ENCODE data around the gene MT1B. TPM values are rescaled to one million over a fixed set of nuclear protein-coding genes. Genes with fewer than 3 reads are reported as not detected.

Gene MT1B
- total and polyA plus RNA-seq, 2 of the 4 experiments (the other 2 are of a cell fraction) = not detected

GRCh38 chr16:56645838-56646237 lies 5.8 kb upstream of the MT1B start:
- no CpG with 5 or more reads among the region's 1 CpG for WGBS, 2 experiments (ENCODE audit: extremely low coverage in 2 of 2, insufficient read length in 1 of 2)
- Histone ChIP-seq H4K91ac (ENCODE audit: insufficient read depth, low read depth, low read length) (no peak overlapping the region), H3K9me1 (ENCODE audit: insufficient read depth, low read length) (0 out of 2 replicates have a peak, but pooled peaks cover 3% of the 10 kb centered on the region), H3K23ac (ENCODE audit: low read depth, low read length) (no peak overlapping the region), H3K9ac (ENCODE audit: low read depth, low read length) (no peak overlapping the region), H4K5ac (ENCODE audit: low read depth, low read length) (no peak overlapping the region), H3K4ac (ENCODE audit: low read depth, low read length) (no peak overlapping the region), H2AK5ac (ENCODE audit: low read depth, low read length) (no peak overlapping the region), H3K79me1 (ENCODE audit: low read depth in 1 of 2, low read length in 2 of 2) (no peaks in the 10 kb centered on the region), H2BK120ac (ENCODE audit: low read depth, low read length) (no peak overlapping the region), H3K4me2 (ENCODE audit: low read depth, low read length) (no peak overlapping the region), H2BK20ac (ENCODE audit: low read depth, low read length) (no peak overlapping the region), H3K4me3 (ENCODE audit: insufficient read depth, low read depth, low read length) (no peak overlapping the region), H2AFZ (replicated peaks; ENCODE audit: low read length, poor library complexity) (no peak overlapping the region), H3K27me3 (ENCODE audit: control insufficient read depth, insufficient read depth, low read length) (peaks cover 86% of the 10 kb centered on the region), H2BK5ac (ENCODE audit: low read depth, low read length, poor library complexity, severe bottlenecking) (no peak overlapping the region), H3K36me3 (ENCODE audit: control insufficient read depth, insufficient read depth, low read length) (no peaks in the 10 kb centered on the region), H3K9me3 (ENCODE audit: control insufficient read depth, insufficient read depth, low read length) (0 out of 2 replicates have a peak, but pooled peaks cover 2% of the 10 kb centered on the region), H3K56ac (ENCODE audit: extremely low read depth, insufficient read depth, low read length) (no peak overlapping the region), H3K4me1 (ENCODE audit: control insufficient read depth, insufficient read depth, low read length) (no peaks in the 10 kb centered on the region), H3K18ac (ENCODE audit: low read depth, low read length) (no peak overlapping the region), H2BK15ac (ENCODE audit: low read depth, low read length) (no peak overlapping the region), H4K8ac (ENCODE audit: low read depth in 2 of 2, low read length in 2 of 2) (no peak overlapping the region), H2AK9ac (replicated peaks; ENCODE audit: low read depth, low read length, poor library complexity) (no peak overlapping the region), H3K27ac (ENCODE audit: insufficient read depth, low read length) (no peak overlapping the region), H4K20me1 (ENCODE audit: insufficient read depth, low read length) (no peaks in the 10 kb centered on the region; the same call in 1 of the 2 replicates), H3K14ac (replicated peaks; ENCODE audit: low read depth, low read length) (no peak overlapping the region)
- TF ChIP-seq RFX5 (IDR thresholded peaks at IDR 0.05; ENCODE audit: low read depth, low read length) (no peak), MXI1 (IDR thresholded peaks at IDR 0.05; ENCODE audit: borderline replicate concordance, low read depth, low read length) (no peak), NFE2L2 (IDR thresholded peaks at IDR 0.05; ENCODE audit: low read depth, low read length) (no peak), POLR2A (IDR thresholded peaks at IDR 0.05; ENCODE audit: low read depth, low read length) (no peak), CHD1 (IDR thresholded peaks at IDR 0.05; ENCODE audit: low read depth, low read length) (no peak), FOS (IDR thresholded peaks at IDR 0.05; ENCODE audit: low read depth, low read length) (no peak), RAD21 (IDR thresholded peaks at IDR 0.05; ENCODE audit: low read length) (no peak), USF2 (IDR thresholded peaks at IDR 0.05; ENCODE audit: low read depth, low read length) (no peak), MAZ (IDR thresholded peaks at IDR 0.05; ENCODE audit: borderline replicate concordance, low read depth, low read length) (no peak), BHLHE40 (IDR thresholded peaks at IDR 0.05; ENCODE audit: low read depth, low read length) (no peak), ELK1 (IDR thresholded peaks at IDR 0.05; ENCODE audit: borderline replicate concordance, low read depth, low read length) (no peak), SMC3 (IDR thresholded peaks at IDR 0.05; ENCODE audit: low read depth, low read length) (no peak), MAFK (IDR thresholded peaks at IDR 0.05; ENCODE audit: low read depth, low read length) (no peak), CEBPB (IDR thresholded peaks at IDR 0.05; ENCODE audit: low read depth, low read length) (no peak)
- TF ChIP-seq, protein P1, sequence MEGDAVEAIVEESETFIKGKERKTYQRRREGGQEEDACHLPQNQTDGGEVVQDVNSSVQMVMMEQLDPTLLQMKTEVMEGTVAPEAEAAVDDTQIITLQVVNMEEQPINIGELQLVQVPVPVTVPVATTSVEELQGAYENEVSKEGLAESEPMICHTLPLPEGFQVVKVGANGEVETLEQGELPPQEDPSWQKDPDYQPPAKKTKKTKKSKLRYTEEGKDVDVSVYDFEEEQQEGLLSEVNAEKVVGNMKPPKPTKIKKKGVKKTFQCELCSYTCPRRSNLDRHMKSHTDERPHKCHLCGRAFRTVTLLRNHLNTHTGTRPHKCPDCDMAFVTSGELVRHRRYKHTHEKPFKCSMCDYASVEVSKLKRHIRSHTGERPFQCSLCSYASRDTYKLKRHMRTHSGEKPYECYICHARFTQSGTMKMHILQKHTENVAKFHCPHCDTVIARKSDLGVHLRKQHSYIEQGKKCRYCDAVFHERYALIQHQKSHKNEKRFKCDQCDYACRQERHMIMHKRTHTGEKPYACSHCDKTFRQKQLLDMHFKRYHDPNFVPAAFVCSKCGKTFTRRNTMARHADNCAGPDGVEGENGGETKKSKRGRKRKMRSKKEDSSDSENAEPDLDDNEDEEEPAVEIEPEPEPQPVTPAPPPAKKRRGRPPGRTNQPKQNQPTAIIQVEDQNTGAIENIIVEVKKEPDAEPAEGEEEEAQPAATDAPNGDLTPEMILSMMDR (conservative IDR thresholded peaks at IDR 0.05; ENCODE audit: low read depth, low read length) = no peak
- intact Hi-C loops (cut with micrococcal nuclease) (no loop called here), in situ Hi-C loops (cut with MboI; ENCODE audit: low sequenced_read_pairs) (no loop called here), dilution Hi-C loops (cut with HindIII; ENCODE audit: low sequenced_read_pairs, unreplicated experiment) (no loop called here)
- BruUV-seq (replicated peaks) = no TSS peak
- ATAC-seq (ENCODE audit: low read depth) = no peak
- DNase-seq = peak; percentile 2
- POLR2A ChIA-PET (ENCODE audit: unreplicated experiment) = no interaction called here
- CTCF ChIA-PET = no interaction called here

Measured in IMR-90 (cell line).